ENCODE results near the gene CAGE1.
A peak's percentile ranks its signal among the peaks of the same experiment; 100 is the strongest.

DNA sequence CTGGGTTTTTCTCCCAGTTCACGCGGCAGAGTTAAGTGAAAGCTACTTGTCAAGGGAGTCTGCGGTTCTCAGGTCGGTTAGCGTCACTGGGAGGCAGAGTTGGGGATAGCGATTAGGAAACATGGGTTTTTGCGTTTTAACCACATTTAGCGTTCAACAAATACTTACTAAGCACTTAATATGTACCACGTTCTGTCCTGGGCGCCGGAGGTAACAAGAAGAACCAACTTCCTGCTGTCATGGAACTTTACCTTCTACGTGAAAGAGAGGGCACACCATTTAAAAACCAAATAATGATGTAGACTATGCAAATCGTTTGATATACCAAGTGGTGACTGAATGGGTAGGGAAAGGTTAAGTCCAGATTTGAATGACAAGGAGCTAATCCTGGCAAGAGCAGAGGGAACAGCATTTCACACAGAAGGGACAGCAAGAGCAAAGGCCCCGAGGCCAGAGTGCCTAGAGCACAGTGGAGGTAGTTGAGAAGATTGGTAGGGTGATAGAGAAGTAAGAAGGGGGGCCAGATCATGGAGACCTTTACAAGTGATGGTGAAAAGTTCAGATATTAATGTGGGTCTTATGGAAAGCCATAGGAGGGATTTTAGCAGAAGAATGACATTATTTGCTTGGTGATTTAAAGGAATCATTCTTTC lies 810 bp upstream of the CAGE1 start:
- TF ChIP-seq, protein P1, sequence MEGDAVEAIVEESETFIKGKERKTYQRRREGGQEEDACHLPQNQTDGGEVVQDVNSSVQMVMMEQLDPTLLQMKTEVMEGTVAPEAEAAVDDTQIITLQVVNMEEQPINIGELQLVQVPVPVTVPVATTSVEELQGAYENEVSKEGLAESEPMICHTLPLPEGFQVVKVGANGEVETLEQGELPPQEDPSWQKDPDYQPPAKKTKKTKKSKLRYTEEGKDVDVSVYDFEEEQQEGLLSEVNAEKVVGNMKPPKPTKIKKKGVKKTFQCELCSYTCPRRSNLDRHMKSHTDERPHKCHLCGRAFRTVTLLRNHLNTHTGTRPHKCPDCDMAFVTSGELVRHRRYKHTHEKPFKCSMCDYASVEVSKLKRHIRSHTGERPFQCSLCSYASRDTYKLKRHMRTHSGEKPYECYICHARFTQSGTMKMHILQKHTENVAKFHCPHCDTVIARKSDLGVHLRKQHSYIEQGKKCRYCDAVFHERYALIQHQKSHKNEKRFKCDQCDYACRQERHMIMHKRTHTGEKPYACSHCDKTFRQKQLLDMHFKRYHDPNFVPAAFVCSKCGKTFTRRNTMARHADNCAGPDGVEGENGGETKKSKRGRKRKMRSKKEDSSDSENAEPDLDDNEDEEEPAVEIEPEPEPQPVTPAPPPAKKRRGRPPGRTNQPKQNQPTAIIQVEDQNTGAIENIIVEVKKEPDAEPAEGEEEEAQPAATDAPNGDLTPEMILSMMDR (conservative IDR thresholded peaks at IDR 0.05; ENCODE audit: low read length): peak; percentile 50; the same call in 1 of the 2 replicates
- TF ChIP-seq EZH2phosphoT487 (IDR thresholded peaks at IDR 0.05; ENCODE audit: borderline replicate concordance, low read depth, low read length): no peak

All from OCI-LY7 (cell line).